ENCODE results near the gene CD300LF.

DNA sequence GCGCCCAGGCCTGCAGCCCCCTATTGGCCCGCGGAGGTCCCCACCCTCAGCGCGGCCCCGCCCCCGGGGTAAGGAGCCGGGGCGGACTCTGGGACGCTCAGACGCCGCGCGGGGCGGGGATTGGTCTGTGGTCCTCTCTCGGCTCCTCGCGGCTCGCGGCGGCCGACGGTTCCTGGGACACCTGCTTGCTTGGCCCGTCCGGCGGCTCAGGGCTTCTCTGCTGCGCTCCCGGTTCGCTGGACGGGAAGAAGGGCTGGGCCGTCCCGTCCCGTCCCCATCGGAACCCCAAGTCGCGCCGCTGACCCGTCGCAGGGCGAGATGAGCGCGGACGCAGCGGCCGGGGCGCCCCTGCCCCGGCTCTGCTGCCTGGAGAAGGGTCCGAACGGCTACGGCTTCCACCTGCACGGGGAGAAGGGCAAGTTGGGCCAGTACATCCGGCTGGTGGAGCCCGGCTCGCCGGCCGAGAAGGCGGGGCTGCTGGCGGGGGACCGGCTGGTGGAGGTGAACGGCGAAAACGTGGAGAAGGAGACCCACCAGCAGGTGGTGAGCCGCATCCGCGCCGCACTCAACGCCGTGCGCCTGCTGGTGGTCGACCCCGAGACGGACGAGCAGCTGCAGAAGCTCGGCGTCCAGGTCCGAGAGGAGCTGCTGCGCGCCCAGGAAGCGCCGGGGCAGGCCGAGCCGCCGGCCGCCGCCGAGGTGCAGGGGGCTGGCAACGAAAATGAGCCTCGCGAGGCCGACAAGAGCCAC lies 36.0 kb upstream of the CD300LF start, which contains the start of gene NHERF1:
- TF ChIP-seq, protein P1, sequence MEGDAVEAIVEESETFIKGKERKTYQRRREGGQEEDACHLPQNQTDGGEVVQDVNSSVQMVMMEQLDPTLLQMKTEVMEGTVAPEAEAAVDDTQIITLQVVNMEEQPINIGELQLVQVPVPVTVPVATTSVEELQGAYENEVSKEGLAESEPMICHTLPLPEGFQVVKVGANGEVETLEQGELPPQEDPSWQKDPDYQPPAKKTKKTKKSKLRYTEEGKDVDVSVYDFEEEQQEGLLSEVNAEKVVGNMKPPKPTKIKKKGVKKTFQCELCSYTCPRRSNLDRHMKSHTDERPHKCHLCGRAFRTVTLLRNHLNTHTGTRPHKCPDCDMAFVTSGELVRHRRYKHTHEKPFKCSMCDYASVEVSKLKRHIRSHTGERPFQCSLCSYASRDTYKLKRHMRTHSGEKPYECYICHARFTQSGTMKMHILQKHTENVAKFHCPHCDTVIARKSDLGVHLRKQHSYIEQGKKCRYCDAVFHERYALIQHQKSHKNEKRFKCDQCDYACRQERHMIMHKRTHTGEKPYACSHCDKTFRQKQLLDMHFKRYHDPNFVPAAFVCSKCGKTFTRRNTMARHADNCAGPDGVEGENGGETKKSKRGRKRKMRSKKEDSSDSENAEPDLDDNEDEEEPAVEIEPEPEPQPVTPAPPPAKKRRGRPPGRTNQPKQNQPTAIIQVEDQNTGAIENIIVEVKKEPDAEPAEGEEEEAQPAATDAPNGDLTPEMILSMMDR (IDR thresholded peaks at IDR 0.05) = peak in 1 of 5 experiments; percentile 37
- TF ChIP-seq POLR2AphosphoS5 (IDR thresholded peaks at IDR 0.05) = peak; percentile 98 to 99 (median 99)
